Measurements from ENCODE around the gene EGFR.

The EGFR gene

DNA sequence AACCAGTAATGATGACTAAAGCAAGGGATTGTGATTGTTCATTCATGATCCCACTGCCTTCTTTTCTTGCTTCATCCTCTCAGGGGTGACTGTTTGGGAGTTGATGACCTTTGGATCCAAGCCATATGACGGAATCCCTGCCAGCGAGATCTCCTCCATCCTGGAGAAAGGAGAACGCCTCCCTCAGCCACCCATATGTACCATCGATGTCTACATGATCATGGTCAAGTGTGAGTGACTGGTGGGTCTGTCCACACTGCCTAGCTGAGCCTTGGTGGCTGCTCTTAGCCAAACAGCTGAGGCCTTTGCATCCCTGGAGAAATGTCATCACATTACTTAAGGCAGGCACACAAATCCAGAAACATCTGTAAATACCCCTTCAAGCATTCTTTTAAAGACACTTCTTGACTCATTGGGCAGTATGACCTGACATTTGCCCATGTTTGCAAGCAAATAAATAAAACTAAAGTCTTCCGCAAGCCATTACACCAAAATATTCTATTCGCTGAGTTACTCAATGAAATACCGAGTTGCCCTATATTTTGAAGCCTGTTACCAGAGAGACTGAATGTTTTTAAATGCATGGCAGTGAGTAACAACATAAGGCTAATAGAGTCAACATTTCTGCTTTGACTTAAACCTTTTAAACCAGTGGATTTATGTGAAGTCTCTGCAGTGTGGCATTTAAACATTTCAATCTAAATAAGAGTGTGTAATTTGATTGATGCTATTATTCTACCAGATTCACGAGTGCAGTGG, 180.0 kb downstream of the EGFR start:
- DNase-seq: no peak

DNA sequence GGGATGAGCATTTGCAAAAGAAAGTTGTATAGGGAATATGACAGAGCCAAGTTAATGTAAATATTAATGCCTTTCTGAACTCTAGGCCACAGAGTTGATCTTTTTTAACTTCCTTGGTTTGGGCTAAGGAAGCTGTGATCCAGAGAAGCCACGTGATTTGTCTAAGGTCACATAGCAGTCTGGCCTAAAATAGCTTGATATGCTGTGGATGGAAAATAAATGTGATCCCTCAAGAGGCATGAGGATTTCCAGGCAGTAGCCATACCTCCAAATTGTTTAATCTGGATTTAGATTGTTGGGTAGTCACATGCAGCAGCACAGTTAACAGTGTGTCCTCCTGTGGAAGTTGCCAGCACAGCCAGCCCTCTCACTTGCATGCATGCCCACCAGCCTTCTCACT, 180.6 kb downstream of the EGFR start:
- no peak for DNase-seq

DNA sequence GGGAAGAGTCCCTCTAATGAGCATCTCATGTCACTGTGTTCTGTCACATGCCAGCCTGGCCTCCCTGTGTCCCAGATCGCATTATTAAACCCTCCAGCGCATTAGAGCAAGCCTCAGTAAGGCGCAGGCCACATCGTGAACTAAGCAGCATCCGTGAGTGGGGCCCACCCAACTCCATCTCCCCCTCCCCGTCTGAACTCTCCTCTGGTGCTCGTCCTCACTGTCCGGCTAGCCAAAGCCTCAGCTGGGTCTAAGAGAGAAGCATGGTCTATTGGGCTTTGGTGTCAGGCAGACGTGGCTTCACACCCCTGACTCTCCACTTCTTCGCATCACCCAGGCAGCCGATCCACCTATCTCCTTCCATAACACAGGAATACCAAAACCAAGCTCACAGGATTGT, 181.6 kb downstream of the EGFR start:
- no peak for DNase-seq

DNA sequence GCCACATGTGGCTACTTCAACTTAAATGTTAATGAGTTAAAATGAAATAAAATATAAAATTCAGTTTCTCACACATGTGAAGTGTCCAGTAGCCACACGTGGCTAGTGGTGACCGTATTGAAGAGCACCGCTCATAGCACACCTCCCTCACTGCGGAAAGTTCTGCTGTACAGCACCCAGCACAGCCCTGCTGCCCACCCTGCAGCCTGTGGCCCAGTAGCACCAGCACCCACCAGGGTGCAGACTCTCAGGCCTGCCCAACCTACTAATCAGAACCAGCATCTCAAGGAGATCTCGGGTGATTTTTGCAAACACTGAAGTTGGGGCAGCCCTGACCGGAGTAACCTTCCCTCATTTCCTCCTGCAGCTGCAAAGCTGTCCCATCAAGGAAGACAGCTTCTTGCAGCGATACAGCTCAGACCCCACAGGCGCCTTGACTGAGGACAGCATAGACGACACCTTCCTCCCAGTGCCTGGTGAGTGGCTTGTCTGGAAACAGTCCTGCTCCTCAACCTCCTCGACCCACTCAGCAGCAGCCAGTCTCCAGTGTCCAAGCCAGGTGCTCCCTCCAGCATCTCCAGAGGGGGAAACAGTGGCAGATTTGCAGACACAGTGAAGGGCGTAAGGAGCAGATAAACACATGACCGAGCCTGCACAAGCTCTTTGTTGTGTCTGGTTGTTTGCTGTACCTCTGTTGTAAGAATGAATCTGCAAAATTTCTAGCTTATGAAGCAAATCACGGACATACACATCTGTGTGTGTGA, 183.5 kb downstream of the EGFR start:
- DNase-seq: no peak

DNA sequence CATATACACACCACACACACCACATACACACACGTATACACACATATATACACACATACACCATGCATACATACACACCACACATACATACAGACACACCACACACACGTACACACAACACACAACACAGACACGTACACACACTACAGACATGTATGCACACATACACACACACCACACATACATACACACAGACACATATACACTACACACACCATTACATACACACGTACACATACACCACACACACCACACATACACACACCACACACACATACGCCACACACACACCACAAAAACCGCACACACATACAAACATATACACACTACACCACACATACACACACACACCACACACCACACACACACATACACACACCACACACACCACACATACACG, 184.5 kb downstream of the EGFR start:
- no peak for DNase-seq

DNA sequence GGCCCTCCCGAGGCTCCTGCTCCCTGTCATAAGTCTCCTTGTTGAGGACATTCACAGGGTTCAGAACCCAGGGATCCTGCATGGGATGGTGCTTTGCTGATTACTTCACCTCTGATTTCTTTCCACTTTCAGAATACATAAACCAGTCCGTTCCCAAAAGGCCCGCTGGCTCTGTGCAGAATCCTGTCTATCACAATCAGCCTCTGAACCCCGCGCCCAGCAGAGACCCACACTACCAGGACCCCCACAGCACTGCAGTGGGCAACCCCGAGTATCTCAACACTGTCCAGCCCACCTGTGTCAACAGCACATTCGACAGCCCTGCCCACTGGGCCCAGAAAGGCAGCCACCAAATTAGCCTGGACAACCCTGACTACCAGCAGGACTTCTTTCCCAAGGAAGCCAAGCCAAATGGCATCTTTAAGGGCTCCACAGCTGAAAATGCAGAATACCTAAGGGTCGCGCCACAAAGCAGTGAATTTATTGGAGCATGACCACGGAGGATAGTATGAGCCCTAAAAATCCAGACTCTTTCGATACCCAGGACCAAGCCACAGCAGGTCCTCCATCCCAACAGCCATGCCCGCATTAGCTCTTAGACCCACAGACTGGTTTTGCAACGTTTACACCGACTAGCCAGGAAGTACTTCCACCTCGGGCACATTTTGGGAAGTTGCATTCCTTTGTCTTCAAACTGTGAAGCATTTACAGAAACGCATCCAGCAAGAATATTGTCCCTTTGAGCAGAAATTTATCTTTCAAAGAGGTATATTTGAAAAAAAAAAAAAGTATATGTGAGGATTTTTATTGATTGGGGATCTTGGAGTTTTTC, 186.5 kb downstream of the EGFR start:
- DNase-seq: no peak

DNA sequence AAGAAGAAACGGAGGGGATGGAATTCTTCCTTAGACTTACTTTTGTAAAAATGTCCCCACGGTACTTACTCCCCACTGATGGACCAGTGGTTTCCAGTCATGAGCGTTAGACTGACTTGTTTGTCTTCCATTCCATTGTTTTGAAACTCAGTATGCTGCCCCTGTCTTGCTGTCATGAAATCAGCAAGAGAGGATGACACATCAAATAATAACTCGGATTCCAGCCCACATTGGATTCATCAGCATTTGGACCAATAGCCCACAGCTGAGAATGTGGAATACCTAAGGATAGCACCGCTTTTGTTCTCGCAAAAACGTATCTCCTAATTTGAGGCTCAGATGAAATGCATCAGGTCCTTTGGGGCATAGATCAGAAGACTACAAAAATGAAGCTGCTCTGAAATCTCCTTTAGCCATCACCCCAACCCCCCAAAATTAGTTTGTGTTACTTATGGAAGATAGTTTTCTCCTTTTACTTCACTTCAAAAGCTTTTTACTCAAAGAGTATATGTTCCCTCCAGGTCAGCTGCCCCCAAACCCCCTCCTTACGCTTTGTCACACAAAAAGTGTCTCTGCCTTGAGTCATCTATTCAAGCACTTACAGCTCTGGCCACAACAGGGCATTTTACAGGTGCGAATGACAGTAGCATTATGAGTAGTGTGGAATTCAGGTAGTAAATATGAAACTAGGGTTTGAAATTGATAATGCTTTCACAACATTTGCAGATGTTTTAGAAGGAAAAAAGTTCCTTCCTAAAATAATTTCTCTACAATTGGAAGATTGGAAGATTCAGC, 187.6 kb downstream of the EGFR start:
- no peak for DNase-seq

DNA sequence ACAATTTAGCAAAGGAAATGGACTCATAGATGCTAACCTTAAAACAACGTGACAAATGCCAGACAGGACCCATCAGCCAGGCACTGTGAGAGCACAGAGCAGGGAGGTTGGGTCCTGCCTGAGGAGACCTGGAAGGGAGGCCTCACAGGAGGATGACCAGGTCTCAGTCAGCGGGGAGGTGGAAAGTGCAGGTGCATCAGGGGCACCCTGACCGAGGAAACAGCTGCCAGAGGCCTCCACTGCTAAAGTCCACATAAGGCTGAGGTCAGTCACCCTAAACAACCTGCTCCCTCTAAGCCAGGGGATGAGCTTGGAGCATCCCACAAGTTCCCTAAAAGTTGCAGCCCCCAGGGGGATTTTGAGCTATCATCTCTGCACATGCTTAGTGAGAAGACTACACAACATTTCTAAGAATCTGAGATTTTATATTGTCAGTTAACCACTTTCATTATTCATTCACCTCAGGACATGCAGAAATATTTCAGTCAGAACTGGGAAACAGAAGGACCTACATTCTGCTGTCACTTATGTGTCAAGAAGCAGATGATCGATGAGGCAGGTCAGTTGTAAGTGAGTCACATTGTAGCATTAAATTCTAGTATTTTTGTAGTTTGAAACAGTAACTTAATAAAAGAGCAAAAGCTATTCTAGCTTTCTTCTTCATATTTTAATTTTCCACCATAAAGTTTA, 188.8 kb downstream of the EGFR start:
- no peak for DNase-seq

DNA sequence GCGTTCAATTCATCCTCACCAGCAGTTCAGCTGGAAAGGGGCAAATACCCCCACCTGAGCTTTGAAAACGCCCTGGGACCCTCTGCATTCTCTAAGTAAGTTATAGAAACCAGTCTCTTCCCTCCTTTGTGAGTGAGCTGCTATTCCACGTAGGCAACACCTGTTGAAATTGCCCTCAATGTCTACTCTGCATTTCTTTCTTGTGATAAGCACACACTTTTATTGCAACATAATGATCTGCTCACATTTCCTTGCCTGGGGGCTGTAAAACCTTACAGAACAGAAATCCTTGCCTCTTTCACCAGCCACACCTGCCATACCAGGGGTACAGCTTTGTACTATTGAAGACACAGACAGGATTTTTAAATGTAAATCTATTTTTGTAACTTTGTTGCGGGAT, 190.5 kb downstream of the EGFR start:
- DNase-seq: no peak

DNA sequence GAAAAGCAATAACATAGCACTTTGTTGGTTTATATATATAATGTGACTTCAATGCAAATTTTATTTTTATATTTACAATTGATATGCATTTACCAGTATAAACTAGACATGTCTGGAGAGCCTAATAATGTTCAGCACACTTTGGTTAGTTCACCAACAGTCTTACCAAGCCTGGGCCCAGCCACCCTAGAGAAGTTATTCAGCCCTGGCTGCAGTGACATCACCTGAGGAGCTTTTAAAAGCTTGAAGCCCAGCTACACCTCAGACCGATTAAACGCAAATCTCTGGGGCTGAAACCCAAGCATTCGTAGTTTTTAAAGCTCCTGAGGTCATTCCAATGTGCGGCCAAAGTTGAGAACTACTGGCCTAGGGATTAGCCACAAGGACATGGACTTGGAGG, 191.4 kb downstream of the EGFR start:
- no peak for DNase-seq

DNA sequence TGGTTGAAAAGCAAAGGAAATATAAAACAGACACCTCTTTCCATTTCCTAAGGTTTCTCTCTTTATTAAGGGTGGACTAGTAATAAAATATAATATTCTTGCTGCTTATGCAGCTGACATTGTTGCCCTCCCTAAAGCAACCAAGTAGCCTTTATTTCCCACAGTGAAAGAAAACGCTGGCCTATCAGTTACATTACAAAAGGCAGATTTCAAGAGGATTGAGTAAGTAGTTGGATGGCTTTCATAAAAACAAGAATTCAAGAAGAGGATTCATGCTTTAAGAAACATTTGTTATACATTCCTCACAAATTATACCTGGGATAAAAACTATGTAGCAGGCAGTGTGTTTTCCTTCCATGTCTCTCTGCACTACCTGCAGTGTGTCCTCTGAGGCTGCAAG, 191.9 kb downstream of the EGFR start:
- no peak for DNase-seq

DNA sequence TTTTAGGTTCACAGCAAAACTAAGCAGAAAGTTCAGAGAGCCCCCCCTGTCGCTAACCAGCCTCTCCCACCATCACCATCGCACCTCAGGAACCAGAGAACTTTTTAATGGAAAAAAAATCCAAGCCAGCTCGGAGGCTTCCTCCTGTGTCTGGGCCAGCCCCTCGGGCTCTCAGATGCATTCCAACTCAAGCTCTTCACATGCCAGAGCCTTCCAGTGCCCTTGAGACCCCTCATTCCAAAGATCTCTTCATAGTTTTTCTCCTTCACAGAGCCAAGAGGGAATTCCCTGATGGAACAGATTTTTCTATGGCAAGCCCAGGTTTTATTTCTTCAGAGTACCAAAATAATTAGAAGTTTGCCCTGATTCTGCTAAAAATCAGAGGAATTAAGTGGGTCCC, 192.9 kb downstream of the EGFR start:
- no peak for DNase-seq

DNA sequence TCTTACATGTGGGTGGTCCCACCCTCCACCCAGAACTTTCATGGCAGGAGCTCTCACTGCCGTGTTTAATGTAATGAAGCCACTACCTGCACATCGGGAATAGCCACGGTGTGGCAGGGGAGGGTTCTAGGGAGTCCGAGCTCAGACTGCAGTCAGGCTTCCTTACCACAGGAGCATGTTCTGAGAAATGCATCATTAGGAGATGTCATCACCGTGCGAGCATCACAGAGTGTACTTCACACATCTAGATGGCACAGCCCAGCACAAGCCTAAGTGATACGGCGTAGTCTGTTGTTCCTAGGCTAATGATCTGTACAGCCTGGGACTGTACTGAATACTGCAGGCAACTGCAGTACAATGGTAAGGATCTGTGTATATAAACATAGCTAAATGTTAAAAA, 193.4 kb downstream of the EGFR start:
- no peak for DNase-seq

DNA sequence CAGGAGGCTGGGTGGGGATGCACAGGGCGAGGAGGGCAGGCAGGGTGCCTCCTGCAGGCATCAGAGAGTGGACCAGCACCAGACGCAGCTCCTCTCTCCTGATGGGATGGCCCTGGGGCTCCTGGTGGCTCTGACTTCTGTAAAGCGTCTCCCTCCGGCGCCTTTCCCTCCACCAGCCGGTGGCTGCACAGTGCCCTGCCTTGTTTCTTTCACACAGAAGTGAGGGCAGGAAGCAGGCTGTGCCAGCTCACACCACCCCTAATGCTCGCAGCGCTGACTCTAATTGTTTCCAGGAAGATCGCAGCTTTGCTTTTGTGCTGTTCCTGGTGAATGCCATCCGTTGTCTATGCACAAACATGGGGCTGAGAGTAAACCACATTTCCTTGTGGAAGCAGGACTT, 194.0 kb downstream of the EGFR start:
- no peak for DNase-seq

DNA sequence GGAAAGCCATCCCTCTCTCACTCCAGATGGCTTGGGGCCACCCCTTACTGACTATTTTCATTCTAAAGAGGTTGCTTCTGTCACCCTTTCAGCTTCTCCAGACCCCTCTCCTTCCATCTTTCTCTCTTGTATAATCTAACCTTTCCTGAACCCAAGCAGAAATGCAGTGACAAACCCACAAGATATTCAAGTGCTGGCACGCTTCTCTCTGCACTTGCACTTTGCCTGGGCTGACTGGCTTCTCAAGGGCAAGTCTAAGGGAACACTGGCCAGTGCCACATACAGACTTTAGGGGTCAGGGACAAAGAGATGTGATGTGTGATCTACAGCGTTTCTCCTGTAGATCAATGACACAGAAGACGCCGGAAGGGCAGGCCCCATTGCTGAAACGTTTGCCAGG, 195.9 kb downstream of the EGFR start:
- DNase-seq: no peak

DNA sequence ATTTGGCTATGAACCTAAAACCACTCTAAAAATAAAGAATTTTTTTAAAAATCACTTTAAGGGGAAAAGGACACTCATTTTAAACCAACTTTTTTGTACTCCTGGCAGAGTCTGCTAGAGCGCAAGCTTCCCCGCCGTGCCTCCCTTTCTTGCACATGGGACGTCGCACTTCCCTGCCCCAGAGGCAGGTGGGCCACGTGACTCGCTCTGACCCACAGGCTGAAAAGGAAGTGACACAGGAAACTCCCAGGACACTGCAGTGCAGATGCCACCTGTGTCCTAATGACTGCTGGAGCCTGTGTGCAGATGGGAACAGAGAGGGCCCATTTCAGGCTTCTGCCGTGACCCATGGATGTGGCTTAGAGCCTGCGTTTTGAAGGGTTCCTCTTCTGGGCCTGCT, 204.2 kb downstream of the EGFR start:
- DNase-seq: no peak

DNA sequence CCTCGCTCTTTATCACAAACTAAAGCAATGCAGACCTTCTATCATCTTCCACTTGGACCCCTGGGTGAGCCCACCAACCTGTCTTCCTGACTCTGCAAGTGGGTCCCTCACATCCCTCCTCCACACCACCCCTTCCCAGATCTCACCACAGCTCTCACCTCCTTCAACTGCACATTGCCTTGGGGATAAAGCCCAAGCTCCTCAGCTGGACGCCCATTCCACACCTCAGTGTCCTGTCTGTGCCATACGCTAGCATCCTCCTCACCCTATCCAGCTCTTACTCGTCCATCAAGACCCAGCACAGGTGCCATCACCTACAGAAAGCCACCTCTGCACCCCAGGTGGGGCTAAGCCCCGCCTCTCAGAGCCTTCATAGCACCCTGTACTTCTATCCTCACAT, 205.3 kb downstream of the EGFR start:
- no peak for DNase-seq

DNA sequence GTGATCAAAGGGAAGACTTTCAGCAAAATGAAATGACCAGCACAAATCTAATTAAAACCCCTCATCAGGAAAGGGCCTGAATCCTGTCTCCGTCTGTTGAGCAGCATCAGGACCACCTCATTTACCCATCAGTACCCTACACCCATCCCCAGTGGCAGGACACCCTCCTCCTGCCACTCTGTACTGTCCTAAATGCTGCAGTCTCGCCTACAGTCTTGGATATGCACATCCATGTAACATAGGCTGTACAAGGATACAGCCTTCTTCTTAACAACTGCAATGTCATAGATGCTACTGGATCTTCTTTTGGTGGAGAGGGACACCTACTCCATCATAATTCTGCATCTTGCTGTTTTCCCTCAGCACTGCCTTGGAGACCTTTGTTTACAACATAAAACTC, 206.0 kb downstream of the EGFR start:
- DNase-seq: no peak

DNA sequence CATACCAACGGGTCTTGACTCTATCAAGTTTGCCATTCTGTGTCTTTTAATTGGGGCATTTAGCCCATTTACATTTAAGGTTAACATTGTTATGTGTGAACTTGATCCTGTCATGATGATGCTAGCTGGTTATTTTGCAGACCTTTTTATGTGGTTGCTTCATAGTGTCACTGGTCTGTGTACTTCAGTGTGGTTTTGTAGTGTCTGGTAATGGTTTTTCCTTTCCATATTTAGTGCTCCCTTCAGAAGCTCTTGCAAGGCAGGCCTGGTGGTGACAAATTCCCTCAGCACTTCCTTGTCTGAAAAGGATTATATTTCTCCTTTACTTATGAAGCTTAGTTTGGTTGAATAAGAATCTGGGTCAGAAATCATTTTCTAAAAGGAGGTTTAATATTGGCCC, 211.2 kb downstream of the EGFR start:
- no peak for DNase-seq

DNA sequence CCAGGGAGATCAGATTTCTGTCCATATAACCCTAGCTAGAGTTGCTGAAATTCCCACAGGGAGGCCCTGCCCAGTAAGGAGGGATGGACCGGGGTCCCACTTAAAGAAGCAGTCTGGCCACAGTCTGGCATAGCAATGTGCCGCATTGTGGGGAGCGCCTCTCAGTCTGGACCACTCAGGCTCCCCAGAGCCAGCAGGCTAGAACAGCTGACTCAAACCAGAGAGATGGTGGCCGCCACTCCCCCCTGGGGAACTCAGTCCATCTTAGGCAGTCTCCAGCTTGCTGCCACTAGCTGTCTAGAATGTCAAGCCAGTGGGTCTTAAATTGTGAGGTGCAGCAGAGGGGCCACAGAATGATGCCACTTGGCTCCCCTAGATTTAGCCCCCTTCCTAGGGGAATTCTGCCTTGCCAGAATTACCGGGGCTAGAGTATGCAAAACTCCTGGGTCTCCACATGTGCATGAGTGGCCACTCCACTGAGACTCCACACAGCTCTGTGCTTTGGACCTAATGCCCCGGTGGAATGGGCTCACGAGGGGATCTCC, 213.0 kb downstream of the EGFR start:
- DNase-seq: no peak

DNA sequence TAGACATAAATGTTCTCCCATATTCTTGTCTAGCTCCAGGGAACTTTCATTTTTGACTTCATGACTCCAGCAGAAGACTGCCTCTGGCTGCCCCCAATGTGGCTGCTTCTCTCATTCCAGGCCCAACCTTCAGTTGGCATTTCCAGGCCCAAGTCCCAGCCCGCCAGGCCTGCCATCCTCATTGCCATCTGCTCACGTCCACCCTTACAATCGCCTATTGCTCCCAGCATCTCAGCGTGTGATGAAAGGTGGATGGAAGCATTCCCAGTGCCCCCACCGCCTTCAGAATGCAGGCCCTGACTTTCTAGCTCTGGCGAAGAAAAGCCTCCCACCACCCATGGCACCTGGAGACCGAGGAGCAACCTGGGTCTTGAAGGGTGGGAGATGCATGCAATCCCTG, 214.2 kb downstream of the EGFR start:
- DNase-seq: no peak

DNA sequence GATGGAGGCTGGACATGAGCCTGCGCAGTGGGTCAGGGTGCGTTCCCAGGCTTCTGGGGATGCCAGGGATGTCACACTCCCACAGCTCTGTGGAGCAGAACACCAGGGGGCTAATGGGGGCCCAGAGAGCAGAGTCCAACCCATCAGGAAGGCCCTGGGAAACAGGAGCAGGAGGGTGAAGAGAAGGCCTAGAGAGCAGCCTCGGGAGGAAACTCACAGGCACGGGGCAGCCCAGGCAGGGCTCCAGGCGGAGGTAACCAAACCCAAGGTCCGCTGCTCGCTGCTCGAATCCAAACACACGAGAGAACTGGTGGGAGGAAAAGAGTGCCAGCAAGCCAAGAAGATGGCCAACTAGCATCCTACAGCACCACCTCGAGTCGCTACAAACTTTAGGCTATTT, 215.6 kb downstream of the EGFR start:
- no peak for DNase-seq
